A673 (cell line): ENCODE measurements around the gene PARP8.
"Not testable (repeated sequence)": the region's sequence is repeated elsewhere in the genome, so short reads cannot be mapped to it uniquely, and the experiment has no call there.

ENCODE experiments used
- EZH2 ChIP-seq: fragments of 200-600 bp; sonication (generic); IDR thresholded peaks from 2 replicates; pipeline ENCODE4 v1.6.1; 2017; ENCODE audit warnings: borderline replicate concordance, low read depth, mild to moderate bottlenecking, mixed read lengths, antibody characterized with exemption, low read length; ENCODE audit not compliant: poor library complexity, severe bottlenecking
- TF ChIP-seq, protein P1 (sequence below): fragments of 300-800, 200-600 bp; sonication (generic); conservative IDR thresholded peaks from 2 replicates; pipeline ENCODE4 v1.5.1; 2017; ENCODE audit warnings: low read depth, mild to moderate bottlenecking, antibody characterized with exemption, low read length, moderate library complexity, mixed read lengths

DNA sequence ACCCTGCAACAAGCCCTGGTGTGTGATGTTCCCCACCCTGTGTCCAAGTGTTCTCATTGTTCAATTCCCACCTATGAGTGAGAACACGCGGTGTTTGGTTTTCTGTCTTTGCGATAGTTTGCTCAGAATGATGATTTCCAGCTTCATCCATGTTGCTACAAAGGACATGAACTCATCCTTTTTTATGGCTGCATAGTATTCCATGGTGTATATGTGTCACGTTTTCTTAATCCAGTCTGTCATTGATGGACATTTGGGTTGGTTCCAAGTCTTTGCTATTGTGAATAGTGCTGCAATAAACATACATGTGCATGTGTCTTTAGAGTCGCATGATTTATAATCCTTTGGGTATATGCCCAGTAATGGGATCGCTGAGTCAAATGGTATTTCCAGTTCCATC is 145.3 kb downstream of the PARP8 start:
- TF ChIP-seq EZH2: not testable (repeated sequence)
- TF ChIP-seq, protein P1, sequence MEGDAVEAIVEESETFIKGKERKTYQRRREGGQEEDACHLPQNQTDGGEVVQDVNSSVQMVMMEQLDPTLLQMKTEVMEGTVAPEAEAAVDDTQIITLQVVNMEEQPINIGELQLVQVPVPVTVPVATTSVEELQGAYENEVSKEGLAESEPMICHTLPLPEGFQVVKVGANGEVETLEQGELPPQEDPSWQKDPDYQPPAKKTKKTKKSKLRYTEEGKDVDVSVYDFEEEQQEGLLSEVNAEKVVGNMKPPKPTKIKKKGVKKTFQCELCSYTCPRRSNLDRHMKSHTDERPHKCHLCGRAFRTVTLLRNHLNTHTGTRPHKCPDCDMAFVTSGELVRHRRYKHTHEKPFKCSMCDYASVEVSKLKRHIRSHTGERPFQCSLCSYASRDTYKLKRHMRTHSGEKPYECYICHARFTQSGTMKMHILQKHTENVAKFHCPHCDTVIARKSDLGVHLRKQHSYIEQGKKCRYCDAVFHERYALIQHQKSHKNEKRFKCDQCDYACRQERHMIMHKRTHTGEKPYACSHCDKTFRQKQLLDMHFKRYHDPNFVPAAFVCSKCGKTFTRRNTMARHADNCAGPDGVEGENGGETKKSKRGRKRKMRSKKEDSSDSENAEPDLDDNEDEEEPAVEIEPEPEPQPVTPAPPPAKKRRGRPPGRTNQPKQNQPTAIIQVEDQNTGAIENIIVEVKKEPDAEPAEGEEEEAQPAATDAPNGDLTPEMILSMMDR: not testable (repeated sequence)
